ENCODE measurements around the gene KRT8. TPM values are rescaled to one million over a fixed set of nuclear protein-coding genes. Genes with fewer than 3 reads are reported as not detected.
A peak's percentile ranks its signal among the peaks of the same experiment; 100 is the strongest.
"Not testable (repeated sequence)": the region's sequence is repeated elsewhere in the genome, so short reads cannot be mapped to it uniquely, and the experiment has no call there.

KRT8 gene
- total RNA-seq (2014; rRNA removed; shearing (Covaris generic)): 3.5 and 4.7 TPM in 2 replicates

GRCh38 chr12:52904509-52905300 is at the start of gene KRT8:
TSS of gene KRT8 (minus strand) at chr12:52905076. CDS start at chr12:52904981, 95 bp downstream.
- DNase-seq (ENCODE audit: low read depth): not testable (repeated sequence)

GRCh38 chr12:52953181-52953841 is 48.4 kb upstream of the KRT8 start:
- no peak for DNase-seq (ENCODE audit: low read depth)

- no peak for DNase-seq (ENCODE audit: low read depth)
These were observed 47.4 kb upstream of the KRT8 start for GRCh38 chr12:52952076-52952801.

- no peak for DNase-seq (ENCODE audit: low read depth)
These were observed 46.8 kb upstream of the KRT8 start for GRCh38 chr12:52951640-52952039.

GRCh38 chr12:52951126-52951525 is 46.2 kb upstream of the KRT8 start:
- no peak for DNase-seq (ENCODE audit: low read depth)

GRCh38 chr12:52950553-52950952 is 45.7 kb upstream of the KRT8 start:
- DNase-seq (ENCODE audit: low read depth): no peak

GRCh38 chr12:52949413-52950331 is 44.8 kb upstream of the KRT8 start:
- peak; percentile 92 for DNase-seq (ENCODE audit: low read depth)

- DNase-seq (ENCODE audit: low read depth): no peak
These were observed 43.0 kb upstream of the KRT8 start for GRCh38 chr12:52947738-52948423.

GRCh38 chr12:52946797-52947547 is 42.1 kb upstream of the KRT8 start:
- DNase-seq (ENCODE audit: low read depth): no peak

- no peak for DNase-seq (ENCODE audit: low read depth)
These were observed 41.5 kb upstream of the KRT8 start for GRCh38 chr12:52946334-52946733.

- DNase-seq (ENCODE audit: low read depth): peak; percentile 47
These were observed 40.7 kb upstream of the KRT8 start for GRCh38 chr12:52945389-52946232.

GRCh38 chr12:52944683-52945388 is 40.0 kb upstream of the KRT8 start:
- DNase-seq (ENCODE audit: low read depth): no peak

- DNase-seq (ENCODE audit: low read depth): no peak
These were observed 38.0 kb upstream of the KRT8 start for GRCh38 chr12:52942901-52943181.

GRCh38 chr12:52942066-52942900 is 37.4 kb upstream of the KRT8 start:
- no peak for DNase-seq (ENCODE audit: low read depth)

- DNase-seq (ENCODE audit: low read depth): no peak
These were observed 24.7 kb upstream of the KRT8 start for GRCh38 chr12:52929538-52929937.

GRCh38 chr12:52927964-52928363 is 23.1 kb upstream of the KRT8 start:
- no peak for DNase-seq (ENCODE audit: low read depth)

GRCh38 chr12:52926596-52927234 is 21.8 kb upstream of the KRT8 start:
- DNase-seq (ENCODE audit: low read depth): no peak

Data from RPMI7951 (cell line).